Frontal cortex (tissue), 4 donors: ENCODE measurements around the gene EEF1AKMT3. TPM values are rescaled to one million over a fixed set of nuclear protein-coding genes. Genes with fewer than 3 reads are reported as not detected.

Experiments used
- DNase-seq, 2 donors: peaks; one replicate each; pipeline ENCODE4 v3.0.0; 2012; ENCODE audit warnings: low spot score in 2 of 2
- FAIRE-seq: peaks from 2 replicates; lab custom pipeline; 2012; peaks lifted over from hg19 to GRCh38; lab: Jason Lieb, UNC
- total RNA-seq: library from RNA; depleted of rRNA; stranded (reverse); fragments of >200 nt; gene quantifications from one replicate; pipeline ENCODE4 v1.2.3, GENCODE V29; 2014
- donor health status: control.
- donor health status: control.
- donor health status: control.

The EEF1AKMT3 gene
- total RNA-seq, result 1.2 TPM

DNA sequence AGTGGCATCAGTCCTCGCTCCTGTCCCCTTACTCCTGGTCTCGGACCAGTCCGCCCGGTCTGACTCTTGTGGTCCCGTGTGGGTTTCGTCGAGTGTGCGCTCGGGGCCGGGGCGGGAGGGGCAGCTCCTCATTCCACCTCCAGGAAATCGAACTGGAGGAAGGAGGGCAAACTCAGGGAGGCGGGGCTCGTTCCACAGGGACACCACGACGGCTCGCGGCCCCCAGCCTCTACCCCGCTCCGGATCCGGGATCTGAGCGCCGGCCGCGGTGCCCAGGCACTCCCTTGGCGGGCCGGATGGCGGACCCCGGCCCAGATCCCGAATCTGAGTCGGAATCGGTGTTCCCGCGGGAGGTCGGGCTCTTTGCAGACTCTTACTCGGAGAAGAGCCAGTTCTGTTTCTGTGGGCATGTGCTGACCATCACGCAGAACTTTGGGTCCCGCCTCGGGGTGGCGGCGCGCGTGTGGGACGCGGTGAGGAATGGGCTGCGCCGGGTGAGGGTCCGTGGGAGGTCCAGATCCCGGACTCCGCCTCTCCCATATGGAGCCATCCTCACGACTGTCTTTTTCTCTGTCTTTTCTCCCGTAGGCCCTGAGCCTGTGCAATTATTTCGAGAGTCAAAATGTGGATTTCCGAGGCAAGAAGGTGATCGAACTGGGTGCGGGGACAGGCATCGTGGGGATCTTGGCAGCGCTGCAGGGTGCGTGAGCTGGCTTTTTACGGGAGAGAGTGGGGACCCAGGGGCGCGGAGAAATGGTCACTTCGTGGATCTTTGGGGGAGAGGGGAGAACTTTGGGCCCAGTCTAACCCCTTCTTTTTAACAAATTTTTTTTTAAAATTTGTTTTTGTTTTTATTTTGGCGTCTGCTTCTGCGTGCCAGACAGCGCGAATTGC, at the start of gene EEF1AKMT3:
Gene EEF1AKMT3, plus strand, starts transcription at position 186 of the 894 bp plus-strand sequence. Its CDS starts 111 bp downstream, at position 297.
- FAIRE-seq (no peak), DNase-seq (peak; percentile 56 to 71)

DNA sequence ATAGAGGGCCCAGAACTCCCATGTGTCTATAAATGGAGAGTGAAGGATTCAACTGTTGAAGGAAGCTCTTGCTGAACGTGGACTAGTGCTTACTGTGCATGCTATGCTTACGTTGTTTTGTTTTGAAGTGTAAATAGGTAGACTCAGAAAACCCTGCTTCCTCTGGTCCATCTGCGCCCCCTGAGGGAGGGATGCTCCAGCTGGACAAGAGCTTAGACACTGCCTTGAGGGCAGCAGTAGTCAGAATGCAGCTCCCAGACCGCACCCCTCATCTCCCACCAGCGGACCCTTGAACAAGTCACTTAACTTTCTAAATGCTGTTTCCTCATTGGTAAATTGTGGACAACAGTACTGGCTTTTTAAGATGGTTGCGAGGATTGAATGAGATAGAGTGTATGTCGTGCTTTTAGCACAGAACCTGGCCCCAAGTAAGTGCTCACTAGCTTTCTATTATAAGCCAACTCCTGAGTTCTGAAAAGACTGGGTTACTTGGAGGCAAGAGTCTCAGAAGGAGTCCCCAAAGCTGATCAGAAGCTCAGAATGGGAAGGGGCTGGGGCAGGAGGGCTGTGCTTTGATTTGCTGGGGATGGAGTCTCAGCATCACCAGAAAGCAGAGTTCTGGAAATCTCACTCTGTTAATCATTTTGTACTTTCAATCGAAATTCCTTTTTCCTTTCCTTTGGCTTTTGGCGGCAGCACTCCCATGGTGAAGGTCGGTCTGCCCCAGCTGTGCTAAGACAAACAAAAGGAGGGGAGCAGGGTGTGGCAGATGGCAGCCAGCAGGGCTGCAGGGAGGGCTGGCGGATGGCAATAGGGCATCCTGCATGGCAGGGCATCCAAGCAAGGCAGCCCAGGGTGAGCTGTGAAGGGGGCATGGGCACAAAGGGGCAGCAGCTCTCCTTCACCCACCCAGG, 49.4 kb upstream of the EEF1AKMT3 start:
- FAIRE-seq, result no peak

GRCh38 chr12:57723630-57723962, 48.8 kb upstream of the EEF1AKMT3 start:
- FAIRE-seq (no peak), DNase-seq (peak in 1 of 2 donors; percentile 12)

More for the DNA sequence above, 49.4 kb upstream of the EEF1AKMT3 start:
- DNase-seq, result peak in 1 of 2 donors; percentile 11

DNA sequence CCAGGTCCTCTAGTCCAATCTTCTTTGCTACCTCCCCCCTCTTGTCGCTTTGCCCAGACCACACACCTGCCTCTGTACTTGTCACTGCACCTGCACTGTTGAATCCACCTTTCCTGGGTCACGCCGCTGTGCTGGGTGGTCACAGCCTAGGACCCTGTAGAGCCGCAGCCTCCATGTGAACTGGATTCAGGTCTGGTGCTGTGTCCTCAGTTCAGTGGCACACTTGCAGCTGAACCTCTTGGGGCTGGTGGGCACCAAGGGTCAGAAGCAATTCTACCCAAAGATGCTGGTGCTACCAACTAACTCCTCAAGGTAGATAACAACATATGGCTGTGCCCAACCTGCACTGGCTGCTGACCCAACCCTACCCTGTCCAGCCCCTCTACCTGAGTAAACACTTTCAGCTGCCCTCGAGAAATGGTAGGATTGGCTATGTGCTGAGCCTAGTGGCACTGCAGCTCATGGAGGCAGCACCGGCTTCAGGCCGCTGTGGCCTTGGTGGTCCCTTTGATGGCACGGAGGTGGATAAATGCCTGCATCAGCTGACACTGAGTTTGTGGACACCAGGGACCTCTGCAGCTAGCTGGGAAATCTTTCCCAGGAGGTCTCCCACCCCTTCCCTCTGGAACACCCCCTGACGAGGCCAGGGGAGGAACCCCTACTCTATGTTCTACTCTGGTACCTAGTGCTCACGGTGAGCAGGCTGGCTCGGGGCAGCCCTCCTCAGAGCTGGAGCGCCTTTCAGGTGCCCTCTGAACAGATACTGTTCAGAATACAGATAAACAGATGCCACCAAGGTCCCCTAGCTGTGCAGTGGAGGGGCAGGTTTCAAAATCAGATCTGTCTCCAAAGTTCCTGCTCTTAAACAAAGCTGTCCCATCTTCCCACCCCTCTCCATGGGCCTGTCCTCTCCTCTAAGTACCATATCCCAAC, 48.1 kb upstream of the EEF1AKMT3 start:
- DNase-seq (peak in 1 of 2 donors; percentile 18), FAIRE-seq (no peak)

- FAIRE-seq (no peak), DNase-seq (peak in 1 of 2 donors; percentile 10)
These were observed 47.3 kb upstream of the EEF1AKMT3 start for GRCh38 chr12:57724936-57725740.

DNA sequence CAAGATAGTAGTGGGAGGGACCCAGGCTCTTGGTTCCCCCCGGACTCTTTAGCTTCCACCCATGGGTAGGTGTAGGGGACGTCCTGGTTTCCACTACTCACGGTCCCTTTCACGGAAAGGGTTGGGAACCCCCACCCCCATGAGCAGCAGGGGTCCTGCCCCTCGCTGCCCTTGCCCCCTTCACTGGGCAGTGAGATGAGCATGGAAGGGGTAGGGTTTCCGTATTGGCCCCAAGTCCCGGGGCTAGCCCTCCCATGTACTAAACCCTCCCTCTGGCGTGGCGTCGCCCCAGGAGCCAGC, 46.6 kb upstream of the EEF1AKMT3 start:
- FAIRE-seq (no peak), DNase-seq (no peak)

DNA sequence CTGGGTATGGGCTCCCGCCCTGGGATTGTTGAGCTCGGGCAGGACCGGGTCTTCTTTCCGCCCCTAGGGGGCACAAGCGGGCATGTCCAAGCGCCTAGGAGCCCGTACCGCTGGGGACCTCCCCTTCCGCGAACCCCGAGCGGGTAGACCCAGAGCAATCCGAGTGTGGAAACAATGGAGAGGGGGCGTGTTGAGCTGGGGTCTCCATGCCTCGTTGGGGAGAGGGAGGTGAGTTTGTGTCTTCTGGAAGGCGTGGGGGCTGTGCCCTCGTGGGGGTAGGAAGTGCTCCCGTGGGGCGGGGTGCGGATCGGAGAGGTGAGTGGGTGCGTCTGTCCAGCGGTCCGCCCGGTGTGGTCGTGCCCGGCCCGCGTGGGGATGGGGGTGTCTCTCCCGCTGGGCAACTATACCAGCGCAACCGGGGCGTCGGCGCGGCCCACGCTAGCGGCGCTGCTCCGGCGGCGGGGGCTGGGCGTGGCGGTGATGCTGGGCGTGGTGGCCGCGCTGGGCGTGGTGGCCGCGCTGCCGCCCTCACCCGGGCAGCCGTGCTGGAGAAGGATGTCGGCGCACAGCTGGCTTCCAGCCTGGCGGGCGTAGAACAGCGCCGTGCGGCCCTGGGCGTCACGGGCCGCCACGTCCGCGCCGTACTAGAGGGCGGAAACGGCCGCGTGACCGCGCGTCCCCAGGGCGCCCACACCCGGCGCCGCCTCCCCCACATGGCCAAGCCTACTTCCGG, 46.1 kb upstream of the EEF1AKMT3 start:
- no peak for FAIRE-seq

DNA sequence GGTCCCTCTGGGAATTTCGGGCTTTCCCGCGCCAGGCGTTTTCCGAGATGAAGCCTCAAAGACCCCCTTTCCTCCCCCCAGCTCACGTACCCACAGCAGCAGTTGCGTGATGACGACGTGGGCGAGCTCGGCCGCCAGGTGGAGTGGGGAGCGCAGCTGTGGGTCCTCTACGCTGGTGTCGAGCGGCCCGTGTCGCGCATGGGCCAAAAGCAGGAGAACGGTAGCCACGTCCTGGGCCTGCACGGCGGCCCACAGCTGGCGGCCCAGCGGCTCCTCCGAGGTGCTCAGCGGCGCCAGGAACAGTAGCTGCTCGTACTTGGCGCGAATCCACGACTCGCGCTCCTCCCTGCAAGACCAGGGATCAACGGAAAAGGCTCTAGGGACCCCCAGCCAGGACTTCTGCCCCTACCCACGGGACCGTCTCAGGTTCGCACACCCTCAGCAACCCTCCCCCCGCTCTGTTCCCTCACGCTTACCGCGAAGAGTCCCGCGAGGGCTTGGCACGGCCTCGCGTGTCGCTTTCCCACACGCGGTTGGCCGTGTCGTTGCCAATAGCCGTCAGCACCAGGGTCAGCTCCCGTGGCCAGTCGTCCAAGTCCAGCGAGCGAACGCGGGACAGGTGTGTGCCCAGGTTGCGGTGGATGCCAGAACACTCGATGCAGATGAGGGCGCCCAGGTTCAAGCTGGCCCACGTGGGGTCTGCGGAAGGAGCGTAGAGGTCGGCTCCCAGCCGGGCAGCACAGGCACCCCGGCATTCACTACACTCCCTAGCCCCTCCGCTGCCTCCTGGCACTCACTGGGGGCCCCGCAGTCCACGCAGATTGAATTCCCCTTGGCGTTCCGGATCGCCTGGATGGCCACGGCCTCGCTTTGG, 45.3 kb upstream of the EEF1AKMT3 start:
- DNase-seq, result peak in 1 of 2 donors; percentile 31
- FAIRE-seq, result no peak

More for the DNA sequence above, 46.1 kb upstream of the EEF1AKMT3 start:
- peak; percentile 67 to 86 for DNase-seq

DNA sequence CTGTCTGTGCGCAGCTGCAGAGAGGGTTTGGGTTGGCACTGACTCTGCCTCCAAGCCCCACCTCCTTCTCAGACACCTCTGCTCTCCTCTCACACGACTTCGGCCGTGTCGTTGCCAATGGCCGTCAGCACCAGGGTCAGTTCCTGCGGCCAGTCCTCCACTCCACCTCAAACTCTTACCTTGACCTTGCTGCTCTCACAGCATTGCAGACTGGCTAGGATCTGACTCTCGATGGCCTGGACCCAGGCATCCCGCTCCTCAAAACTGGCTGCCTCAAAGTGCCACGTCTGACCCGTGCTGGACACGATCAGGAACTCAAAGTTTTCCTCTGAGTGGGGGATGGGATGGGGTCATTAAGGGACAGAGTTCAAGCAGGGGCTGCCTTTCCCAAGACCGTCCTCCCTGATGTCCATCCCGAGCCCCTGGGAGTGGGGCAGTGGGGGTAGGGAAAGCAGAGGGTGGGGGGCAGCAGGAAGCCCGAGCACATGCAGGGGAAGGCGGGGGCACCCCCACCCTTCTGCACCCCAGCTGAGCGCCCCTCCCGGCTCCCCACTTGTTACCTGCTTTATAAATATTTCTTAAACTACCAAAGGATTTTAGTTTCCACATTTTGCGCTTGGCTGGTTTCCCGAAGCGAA, 44.5 kb upstream of the EEF1AKMT3 start:
- peak in 1 of 2 donors; percentile 17 for DNase-seq
- FAIRE-seq, result no peak

GRCh38 chr12:57729321-57729844, 43.0 kb upstream of the EEF1AKMT3 start:
- FAIRE-seq (no peak), DNase-seq (peak in 1 of 2 donors; percentile 5)

GRCh38 chr12:57730336-57731067, 41.9 kb upstream of the EEF1AKMT3 start:
- FAIRE-seq, result no peak
- no peak for DNase-seq

GRCh38 chr12:57731411-57732080, 40.9 kb upstream of the EEF1AKMT3 start:
- DNase-seq, result no peak
- no peak for FAIRE-seq

GRCh38 chr12:57732270-57732669, 40.1 kb upstream of the EEF1AKMT3 start:
- FAIRE-seq (no peak), DNase-seq (no peak)

DNA sequence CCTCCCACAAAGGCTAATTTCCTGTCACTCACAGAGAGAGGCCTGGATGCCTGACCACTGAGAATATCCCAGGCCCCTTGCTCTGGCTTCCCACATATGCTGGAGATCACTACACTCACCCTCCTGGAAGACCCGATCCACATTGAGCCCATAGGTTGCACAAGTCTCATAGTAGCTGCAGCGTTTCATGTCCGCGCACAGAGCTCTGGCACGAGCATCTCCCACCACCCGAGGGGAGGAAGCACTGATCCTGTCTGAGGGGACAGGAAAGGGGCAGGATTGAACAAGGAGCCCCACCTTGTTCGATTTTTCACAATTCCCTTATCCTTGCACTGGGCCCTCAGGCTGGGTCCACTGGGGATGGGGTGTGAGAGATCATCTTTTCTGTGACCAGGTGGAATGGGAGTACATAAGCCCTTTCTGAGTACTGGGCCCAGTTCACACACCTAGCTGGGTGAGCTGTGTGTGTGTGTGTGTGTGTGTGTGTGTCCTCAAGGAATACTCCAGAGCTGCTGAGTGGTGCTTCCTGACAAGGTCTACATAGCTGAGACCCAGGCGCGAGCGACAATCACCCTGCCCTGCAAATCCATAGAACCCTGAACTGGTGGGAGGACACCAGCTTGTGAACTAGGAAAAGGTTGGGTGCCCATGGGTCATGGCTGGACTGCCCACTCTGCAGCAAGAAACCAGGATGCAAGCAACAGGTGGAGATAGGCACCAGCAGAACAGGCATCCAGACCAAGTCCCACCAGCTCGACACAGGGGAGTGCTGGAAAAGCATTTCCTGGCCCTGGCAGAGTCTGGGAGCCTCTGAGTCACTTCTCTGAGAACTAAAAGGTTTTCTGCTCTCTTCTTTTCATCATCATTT, 39.5 kb upstream of the EEF1AKMT3 start:
- FAIRE-seq (no peak), DNase-seq (no peak)
